ENCODE measurements around the gene UBR7. TPM values are rescaled to one million over a fixed set of nuclear protein-coding genes. Genes with fewer than 3 reads are reported as not detected.

Gene UBR7
- total and polyA plus RNA-seq, 12 donors: 7.8 to 32.9 (median 17.9) TPM

DNA sequence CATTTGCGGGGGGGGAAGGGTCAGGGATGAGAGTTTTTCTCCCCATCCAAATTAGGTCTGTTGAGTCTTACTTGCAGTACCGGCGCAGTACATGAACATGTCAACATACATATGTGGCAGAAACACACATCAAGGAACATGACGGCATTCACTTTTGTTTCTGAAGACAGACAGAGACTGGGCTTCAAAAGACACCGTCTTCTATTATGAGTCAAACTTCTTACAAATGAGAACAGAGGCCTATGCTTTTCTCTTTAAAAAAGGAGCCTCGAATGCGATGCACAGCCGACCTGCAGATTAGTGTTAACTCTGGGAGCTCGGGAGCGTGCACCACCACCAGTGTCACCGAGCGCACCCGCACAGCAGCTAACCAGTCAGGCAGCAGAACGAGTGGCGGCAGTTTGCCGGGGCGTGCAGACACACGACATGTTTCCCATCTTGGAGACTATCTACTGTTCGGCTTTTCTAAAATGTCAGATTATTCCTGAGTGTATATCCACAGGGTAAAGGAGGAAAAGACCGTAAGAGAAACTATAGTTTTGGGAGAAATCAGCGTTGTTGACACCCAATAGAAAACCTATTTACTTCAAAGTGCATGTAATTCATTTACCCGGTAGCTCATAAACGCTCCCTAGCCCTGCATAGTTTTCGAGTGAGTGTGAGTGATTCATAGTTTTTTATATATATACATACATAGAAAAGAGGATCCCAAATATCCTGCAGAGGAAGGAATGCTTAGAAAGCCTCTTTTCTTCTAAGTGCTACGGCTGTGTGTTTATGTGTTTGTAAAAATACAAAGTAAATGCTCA, 33.0 kb downstream of the UBR7 start:
- Histone ChIP-seq H3K4me1 (replicated peaks in 1 of 2) (no peaks in the 10 kb centered on the region), H3K27ac (no peak overlapping the region), H3K9me3 (replicated peaks in 1 of 3) (no peaks in the 10 kb centered on the region), H3K27me3 (no peaks in the 10 kb centered on the region), H3K36me3 (replicated peaks in 1 of 2) (peaks cover 0 to 42% of the 10 kb centered on the region in 2 donors), H3K4me3 (no peak overlapping the region)
- WGBS, 4 donors: 95 to 97% (median 96%) methylated on average over 22 to 25 of the region's 25 CpGs
- intact Hi-C loops (cut with DNase I): loop anchor here (10.0 kb wide), 2 partner anchors 95 to 305 kb away; partner anchors contain the start of gene BTBD7 (in 1 of the 2)
- no peak for DNase-seq
- no peak for TF ChIP-seq POLR2A (IDR thresholded peaks at IDR 0.05)
- TF ChIP-seq, protein P1, sequence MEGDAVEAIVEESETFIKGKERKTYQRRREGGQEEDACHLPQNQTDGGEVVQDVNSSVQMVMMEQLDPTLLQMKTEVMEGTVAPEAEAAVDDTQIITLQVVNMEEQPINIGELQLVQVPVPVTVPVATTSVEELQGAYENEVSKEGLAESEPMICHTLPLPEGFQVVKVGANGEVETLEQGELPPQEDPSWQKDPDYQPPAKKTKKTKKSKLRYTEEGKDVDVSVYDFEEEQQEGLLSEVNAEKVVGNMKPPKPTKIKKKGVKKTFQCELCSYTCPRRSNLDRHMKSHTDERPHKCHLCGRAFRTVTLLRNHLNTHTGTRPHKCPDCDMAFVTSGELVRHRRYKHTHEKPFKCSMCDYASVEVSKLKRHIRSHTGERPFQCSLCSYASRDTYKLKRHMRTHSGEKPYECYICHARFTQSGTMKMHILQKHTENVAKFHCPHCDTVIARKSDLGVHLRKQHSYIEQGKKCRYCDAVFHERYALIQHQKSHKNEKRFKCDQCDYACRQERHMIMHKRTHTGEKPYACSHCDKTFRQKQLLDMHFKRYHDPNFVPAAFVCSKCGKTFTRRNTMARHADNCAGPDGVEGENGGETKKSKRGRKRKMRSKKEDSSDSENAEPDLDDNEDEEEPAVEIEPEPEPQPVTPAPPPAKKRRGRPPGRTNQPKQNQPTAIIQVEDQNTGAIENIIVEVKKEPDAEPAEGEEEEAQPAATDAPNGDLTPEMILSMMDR (IDR thresholded peaks at IDR 0.05): no peak

DNA sequence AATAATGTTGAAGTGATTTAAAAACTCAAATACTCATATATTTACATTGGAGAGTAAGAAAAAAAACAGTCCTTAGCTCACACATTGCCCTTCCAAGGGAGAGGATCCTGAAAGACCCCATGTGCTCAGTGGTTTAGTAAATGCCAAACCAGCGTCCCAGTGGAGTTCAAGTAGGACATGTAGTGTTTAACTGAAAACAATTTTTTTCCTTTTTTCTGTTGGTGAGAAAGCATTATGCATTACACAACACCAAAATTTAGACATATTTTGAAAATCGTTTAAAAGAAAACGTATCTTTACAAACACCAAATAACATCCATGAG, 33.6 kb downstream of the UBR7 start:
- intact Hi-C loops (cut with DNase I): no loop called here
- 81 to 95% (median 92%) methylated on average over 3 of the region's 3 CpGs for WGBS, 4 donors
- Histone ChIP-seq H3K36me3 (replicated peaks in 1 of 2) (peaks cover 0 to 48% of the 10 kb centered on the region in 2 donors), H3K27ac (no peak overlapping the region), H3K9me3 (replicated peaks in 1 of 3) (no peaks in the 10 kb centered on the region), H3K4me1 (replicated peaks in 1 of 2) (no peaks in the 10 kb centered on the region), H3K4me3 (no peak overlapping the region), H3K27me3 (no peaks in the 10 kb centered on the region)
- no peak for DNase-seq
- TF ChIP-seq POLR2A (IDR thresholded peaks at IDR 0.05): no peak
- TF ChIP-seq, protein P1 (IDR thresholded peaks at IDR 0.05): no peak

DNA sequence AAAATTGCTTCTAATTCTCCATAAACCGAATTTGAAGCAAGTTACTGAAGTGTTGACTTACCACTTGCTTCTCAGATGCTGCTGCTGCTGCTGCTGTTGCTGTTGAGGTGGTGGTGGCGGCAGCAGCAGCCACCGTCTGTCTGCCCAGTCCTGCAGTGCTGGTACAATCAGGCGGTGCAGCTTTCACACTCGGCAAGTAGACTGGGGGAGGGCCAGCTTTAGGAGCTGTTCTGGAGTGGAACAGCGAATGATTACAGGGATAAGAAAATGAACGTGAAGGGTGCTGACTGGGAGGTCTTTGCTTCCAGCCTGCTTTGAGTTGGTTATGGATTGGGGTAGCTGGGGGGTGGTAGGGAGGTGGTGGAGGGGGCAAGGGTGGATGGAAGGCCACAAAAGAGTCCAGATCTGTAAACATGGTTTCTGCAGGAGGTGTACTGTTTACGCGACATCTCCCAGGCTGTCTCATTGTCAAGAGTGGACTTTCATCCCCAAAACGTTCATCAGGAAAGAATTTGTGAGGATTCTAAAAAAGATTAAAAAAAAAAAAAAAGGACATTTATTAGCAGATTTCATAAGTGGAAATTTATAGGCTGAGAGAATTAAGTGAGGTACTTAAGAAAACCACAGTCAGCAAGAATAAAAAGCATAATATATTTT, 38.8 kb downstream of the UBR7 start:
- TF ChIP-seq, protein P1 (IDR thresholded peaks at IDR 0.05): no peak
- no peak for TF ChIP-seq POLR2A (IDR thresholded peaks at IDR 0.05)
- peaks cover 0 to 51% of the 10 kb centered on the region in 2 donors for H3K36me3 ChIP-seq (replicated peaks in 1 of 2)

DNA sequence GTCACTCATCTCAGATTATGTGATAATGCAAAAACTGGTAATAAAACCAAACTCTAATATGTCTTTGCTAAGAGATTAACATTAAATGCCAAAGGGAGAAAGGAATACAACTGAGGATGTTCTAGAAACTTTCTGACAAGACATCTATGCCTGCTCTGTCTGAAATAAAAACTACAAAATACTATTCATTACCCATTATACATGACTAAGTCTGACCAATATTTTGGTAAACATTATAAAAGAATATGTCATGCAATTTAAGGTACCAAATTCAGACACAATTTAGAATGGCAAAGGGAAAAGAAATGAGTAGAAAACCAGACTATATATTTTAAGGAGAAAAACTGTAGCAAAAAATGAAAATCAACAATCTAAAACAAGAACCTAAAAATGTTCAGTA, 39.5 kb downstream of the UBR7 start:
- Histone ChIP-seq H3K36me3 (replicated peaks in 1 of 2) (peaks cover 0 to 49% of the 10 kb centered on the region in 2 donors), H3K9me3 (replicated peaks in 1 of 3) (no peaks in the 10 kb centered on the region), H3K27ac (no peak overlapping the region), H3K27me3 (no peaks in the 10 kb centered on the region), H3K4me1 (replicated peaks in 1 of 2) (no peaks in the 10 kb centered on the region), H3K4me3 (no peak overlapping the region)
- intact Hi-C loops (cut with DNase I): no loop called here
- TF ChIP-seq POLR2A (IDR thresholded peaks at IDR 0.05): no peak
- TF ChIP-seq, protein P1 (IDR thresholded peaks at IDR 0.05): no peak
- DNase-seq: no peak

More for the DNA sequence above, 38.8 kb downstream of the UBR7 start:
- H3K27ac ChIP-seq: no peak overlapping the region
- 87 to 89% (median 87%) methylated on average over 10 of the region's 10 CpGs for WGBS, 4 donors
- no peak overlapping the region for H3K4me3 ChIP-seq
- no peak for DNase-seq
- intact Hi-C loops (cut with DNase I): no loop called here
- H3K9me3 ChIP-seq (replicated peaks in 1 of 3): no peaks in the 10 kb centered on the region
- H3K4me1 ChIP-seq (replicated peaks in 1 of 2): no peaks in the 10 kb centered on the region
- no peaks in the 10 kb centered on the region for H3K27me3 ChIP-seq
